ENCODE measurements around the gene CRMP1. TPM values are rescaled to one million over a fixed set of nuclear protein-coding genes. Genes with fewer than 3 reads are reported as not detected.

CRMP1 gene
- total and polyA plus RNA-seq, 2 of the 8 experiments (the other 6 are each of a cell fraction or from before 2014, with no cell fraction given), result 120 to 131 TPM

- Histone ChIP-seq H3K9ac (replicated peaks in 1 of 4; ENCODE audit: extremely low read depth in 1 of 4, low read depth in 3 of 4, low read length in 3 of 4) (no peak overlapping the region), H4K91ac (replicated peaks; ENCODE audit: insufficient read length, low read length) (no peak overlapping the region), H3K14ac (ENCODE audit: insufficient read length) (no peak overlapping the region), H4K5ac (ENCODE audit: insufficient read length, low read depth, low read length) (no peak overlapping the region), H3K27me3 (replicated peaks in 1 of 4; ENCODE audit: control insufficient read depth in 3 of 4, extremely low read depth in 1 of 4, insufficient read depth in 3 of 4, low read length in 3 of 4) (peaks cover 0 to 2% (median 0%) of the 10 kb centered on the region in 4 experiments; a peak in 1 of 7 replicates), H3K23ac (ENCODE audit: insufficient read length) (no peak overlapping the region), H3K4me2 (ENCODE audit: insufficient read depth in 1 of 2, low read depth in 2 of 2, low read length in 2 of 2) (no peak overlapping the region), H2BK120ac (replicated peaks; ENCODE audit: low read depth, low read length) (no peak overlapping the region), H2BK5ac (ENCODE audit: low read depth, low read length) (no peak overlapping the region; the same call in 1 of the 2 replicates), H3K27ac (ENCODE audit: low read depth, low read length) (no peak overlapping the region), H3K4me1 (replicated peaks in 1 of 4; ENCODE audit: control insufficient read depth in 3 of 4, insufficient read depth in 4 of 4, low read length in 3 of 4) (peaks cover 0 to 6% (median 1%) of the 10 kb centered on the region in 4 experiments; a peak in 2 of 7 replicates), H2AFZ (ENCODE audit: low read length) (no peak overlapping the region), H3K4me3 (ENCODE audit: extremely low read depth in 1 of 4, insufficient read depth in 2 of 4, low read depth in 3 of 4, low read length in 4 of 4) (no peak overlapping the region), H3K79me1 (ENCODE audit: low read depth, low read length) (no peaks in the 10 kb centered on the region), H3K9me3 (ENCODE audit: insufficient read depth in 2 of 2, low read depth in 1 of 2, low read length in 1 of 2) (peaks cover 0 to 3% of the 10 kb centered on the region in 2 experiments; a peak in 1 of 4 replicates), H3K36me3 (ENCODE audit: control insufficient read depth in 2 of 4, insufficient read depth in 4 of 4, low read length in 3 of 4) (no peaks in the 10 kb centered on the region), H3K79me2 (ENCODE audit: control insufficient read depth in 1 of 2, insufficient read depth in 2 of 2, low read length in 2 of 2) (no peaks in the 10 kb centered on the region), H2BK15ac (ENCODE audit: low read length) (0 out of 2 replicates have a peak overlapping the region, but pooled peaks have one; percentile 46), H4K20me1 (replicated peaks in 1 of 2; ENCODE audit: control insufficient read depth in 1 of 2, insufficient read depth in 2 of 2, low read length in 2 of 2) (no peaks in the 10 kb centered on the region), H4K8ac (ENCODE audit: extremely low read depth, insufficient read depth, low read length) (no peak overlapping the region; the same call in 1 of the 2 replicates), H3K4ac (replicated peaks; ENCODE audit: insufficient read length, low read depth, low read length) (no peak overlapping the region), H3K18ac (ENCODE audit: extremely low read depth, low read length) (no peak overlapping the region; the same call in 1 of the 2 replicates), H2AK5ac (ENCODE audit: low read depth, low read length) (0 out of 2 replicates have a peak overlapping the region, but pooled peaks have one; percentile 5), H3K56ac (replicated peaks; ENCODE audit: insufficient read length, low read depth, low read length) (no peak overlapping the region), H3K23me2 (ENCODE audit: low read depth, low read length) (no peaks in the 10 kb centered on the region), H2BK20ac (ENCODE audit: low read length) (no peak overlapping the region), H2BK12ac (ENCODE audit: low read depth, low read length) (no peak overlapping the region)
- TF ChIP-seq JUN (IDR thresholded peaks at IDR 0.05; ENCODE audit: low read depth, low read length), result no peak
- TF ChIP-seq CBX8 (IDR thresholded peaks at IDR 0.05; ENCODE audit: borderline replicate concordance, low read depth, low read length), result no peak
- no peak for TF ChIP-seq SP4 (IDR thresholded peaks at IDR 0.05; ENCODE audit: low read length)
- TF ChIP-seq BCL11A (IDR thresholded peaks at IDR 0.05; ENCODE audit: low read depth in 2 of 2, low read length in 2 of 2), result no peak
- WGBS, 2 experiments (ENCODE audit: extremely low coverage in 1 of 2, insufficient coverage in 1 of 2, insufficient read length in 1 of 2, insufficient replicate concordance in 2 of 2, low coverage in 1 of 2, low lambda C conversion rate in 2 of 2, missing lambda C conversion rate in 1 of 2), result 89% methylated on average over 8 of the region's 8 CpGs; no CpG with 5 or more reads in 1 of the 2 experiments
- FAIRE-seq, result no peak
- ChIA-PET POLR2A (ENCODE audit: partially characterized antibody) (interaction anchor here (1.0 kb wide), 1 partner anchor 36 kb away, joined by 3 read pairs; no protein-coding TSS in a partner anchor), CTCF (ENCODE audit: partially characterized antibody) (interaction anchor here (0.8 to 1.8 kb wide), 5 partner anchors 9 to 79 kb away, joined by 3 to 5 read pairs (median 3); no protein-coding TSS in a partner anchor)
- no peak for DNase-seq (ENCODE audit: low read depth in 1 of 2, low spot score in 2 of 2)
These were observed 26.2 kb upstream of the CRMP1 start for GRCh38 chr4:5919044-5919443.

All from H1 (cell line).